Small intestine (tissue), 7 donors: ENCODE results near the gene FAM13A. TPM values are rescaled to one million over a fixed set of nuclear protein-coding genes. Genes with fewer than 3 reads are reported as not detected.
"Not testable (repeated sequence)": the region's sequence is repeated elsewhere in the genome, so short reads cannot be mapped to it uniquely, and the experiment has no call there.

ENCODE experiments used
- DNase-seq, 2 donors: peaks; one replicate each; pipeline versions ENCODE4 v3.0.0 to v3.0.0-alpha.2; 2013
- FAIRE-seq: peaks from 2 replicates; lab custom pipeline; 2012; peaks lifted over from hg19 to GRCh38; lab: Jason Lieb, UNC
- H3K27ac ChIP-seq, 3 donors: one replicate each; pipeline ENCODE4 v1.5.1; 2013; ENCODE audit warnings: low read length in 2 of 3, mild to moderate bottlenecking in 2 of 3, control low read depth in 1 of 3, inconsistent platforms in 1 of 3, low read depth in 1 of 3, moderate library complexity in 1 of 3
- H3K27me3 ChIP-seq, 3 donors: one replicate each; pipeline ENCODE4 v1.6.1; 2013; ENCODE audit warnings: low read length in 3 of 3, inconsistent platforms in 1 of 3; ENCODE audit not compliant: control insufficient read depth in 3 of 3, insufficient read depth in 3 of 3
- H3K36me3 ChIP-seq, 3 donors: one replicate each; pipeline ENCODE4 v1.6.1; 2013; ENCODE audit warnings: low read length in 3 of 3, inconsistent platforms in 1 of 3, low read depth in 1 of 3, mild to moderate bottlenecking in 1 of 3, moderate library complexity in 1 of 3; ENCODE audit not compliant: control insufficient read depth in 3 of 3, insufficient read depth in 2 of 3
- H3K4me1 ChIP-seq, 3 donors: one replicate each; pipeline ENCODE4 v1.6.1; 2013; ENCODE audit warnings: low read length in 2 of 3, inconsistent platforms in 1 of 3, low read depth in 1 of 3, mild to moderate bottlenecking in 1 of 3, moderate library complexity in 1 of 3; ENCODE audit not compliant: control insufficient read depth in 3 of 3, insufficient read depth in 2 of 3
- H3K4me3 ChIP-seq, 3 donors: one replicate each; pipeline ENCODE4 v1.5.1; 2013; ENCODE audit warnings: low read length in 3 of 3, control low read depth in 1 of 3, inconsistent platforms in 1 of 3, low read depth in 1 of 3, mild to moderate bottlenecking in 1 of 3, moderate library complexity in 1 of 3
- H3K9me3 ChIP-seq, 2 donors: one replicate each; pipeline ENCODE4 v1.6.1; 2013; ENCODE audit warnings: low read depth in 1 of 2, low read length in 1 of 2; ENCODE audit not compliant: control insufficient read depth in 2 of 2, insufficient read depth in 1 of 2
- WGBS, 3 donors: extraction: QIAGEN DNeasy Blood & Tissue Kit; methylation state at CpG; one replicate each; pipeline ENCODE4 v1.1.7; 2013; 5-methylcytosine and 5-hydroxymethylcytosine counted together
- polyA plus RNA-seq, 4 donors: library from polyadenylated mRNA; stranded (reverse) in 3 of 4; unstranded in 1 of 4; fragments of 200-250 nt in 3 of 4; fragments of 120-200 nt in 1 of 4; gene quantifications; one replicate each; pipeline versions ENCODE4 v1.2.1 to v1.2.3, GENCODE V29; 2013
- donor health status: healthy with polysubstance abuse.
- donor health status: control.
- donor health status: control.
- donor health status: Bipolar disorder and iron deficiency.
- donor health status: healthy.

The FAM13A gene
- polyA plus RNA-seq, 4 donors = 11.2 to 81.0 (median 58.4) TPM

GRCh38 chr4:89072921-89073320 is 15.9 kb upstream of the FAM13A start:
- H3K27me3 ChIP-seq = no peaks in the 10 kb centered on the region
- peaks cover 0 to 12% of the 10 kb centered on the region in 2 donors for H3K9me3 ChIP-seq
- 31 to 78% (median 67%) methylated on average over 1 of the region's 1 CpG for WGBS, 3 donors
- H3K27ac ChIP-seq = no peak overlapping the region
- no peaks in the 10 kb centered on the region for H3K36me3 ChIP-seq
- no peak for DNase-seq
- FAIRE-seq = no peak
- no peaks in the 10 kb centered on the region for H3K4me1 ChIP-seq
- no peak overlapping the region for H3K4me3 ChIP-seq

GRCh38 chr4:89071311-89071710 is 14.3 kb upstream of the FAM13A start:
- Histone ChIP-seq H3K27ac (no peak overlapping the region), H3K36me3 (no peaks in the 10 kb centered on the region), H3K4me3 (no peak overlapping the region), H3K4me1 (no peaks in the 10 kb centered on the region), H3K9me3 (no peaks in the 10 kb centered on the region), H3K27me3 (no peaks in the 10 kb centered on the region)
- FAIRE-seq (no peak), DNase-seq (no peak)
- 83 to 94% (median 89%) methylated on average over 3 of the region's 3 CpGs for WGBS, 3 donors

GRCh38 chr4:89070041-89070440 is 13.1 kb upstream of the FAM13A start:
- Histone ChIP-seq H3K4me3 (no peak overlapping the region), H3K27me3 (no peaks in the 10 kb centered on the region), H3K36me3 (no peaks in the 10 kb centered on the region), H3K9me3 (no peaks in the 10 kb centered on the region), H3K4me1 (no peaks in the 10 kb centered on the region), H3K27ac (no peak overlapping the region)
- DNase-seq (no peak), FAIRE-seq (no peak)
- 85 to 95% (median 92%) methylated on average over 2 of the region's 2 CpGs for WGBS, 3 donors

- H3K36me3 ChIP-seq = no peaks in the 10 kb centered on the region
- 42 to 73% (median 54%) methylated on average over 2 of the region's 2 CpGs for WGBS, 3 donors
- no peaks in the 10 kb centered on the region for H3K4me1 ChIP-seq
- no peak overlapping the region for H3K4me3 ChIP-seq
- H3K27ac ChIP-seq = no peak overlapping the region
- no peak for FAIRE-seq
- no peak for DNase-seq
- no peaks in the 10 kb centered on the region for H3K27me3 ChIP-seq
- H3K9me3 ChIP-seq = no peaks in the 10 kb centered on the region
Observed at GRCh38 chr4:89069481-89069880, 12.5 kb upstream of the FAM13A start.

- no peaks in the 10 kb centered on the region for H3K27me3 ChIP-seq
- H3K4me1 ChIP-seq = no peaks in the 10 kb centered on the region
- FAIRE-seq = no peak
- no peak for DNase-seq
- H3K27ac ChIP-seq = no peak overlapping the region
- H3K36me3 ChIP-seq = no peaks in the 10 kb centered on the region
- H3K4me3 ChIP-seq = no peak overlapping the region
- no peaks in the 10 kb centered on the region for H3K9me3 ChIP-seq
Observed at GRCh38 chr4:89067417-89067816, 10.4 kb upstream of the FAM13A start.

- H3K4me3 ChIP-seq = no peak overlapping the region
- H3K4me1 ChIP-seq = no peaks in the 10 kb centered on the region
- no peaks in the 10 kb centered on the region for H3K27me3 ChIP-seq
- no peaks in the 10 kb centered on the region for H3K36me3 ChIP-seq
- no peaks in the 10 kb centered on the region for H3K9me3 ChIP-seq
- H3K27ac ChIP-seq = no peak overlapping the region
- FAIRE-seq (no peak), DNase-seq (no peak)
- WGBS, 3 donors = 62 to 94% (median 88%) methylated on average over 3 of the region's 3 CpGs
Observed at GRCh38 chr4:89064848-89065247, 7.9 kb upstream of the FAM13A start.

- 46 to 75% (median 50%) methylated on average over 2 of the region's 2 CpGs for WGBS, 3 donors
- not testable (repeated sequence) for H3K27ac ChIP-seq, FAIRE-seq
Observed at GRCh38 chr4:89057844-89058243, 859 bp upstream of the FAM13A start.

GRCh38 chr4:89056292-89056952 is 563 bp downstream of the FAM13A start:
- peak overlapping the region in 2 of 3 donors; percentile 22 to 47 for H3K27ac ChIP-seq
- peaks cover 0 to 3% (median 0%) of the 10 kb centered on the region in 3 donors for H3K36me3 ChIP-seq
- WGBS, 3 donors = 10 to 21% (median 15%) methylated on average over 2 of the region's 2 CpGs
- H3K4me3 ChIP-seq = peak overlapping the region in 2 of 3 donors; percentile 31 to 46
- no peaks in the 10 kb centered on the region for H3K27me3 ChIP-seq
- FAIRE-seq (no peak), DNase-seq (no peak)
- no peaks in the 10 kb centered on the region for H3K9me3 ChIP-seq
- peaks cover 0 to 3% (median 0%) of the 10 kb centered on the region in 3 donors for H3K4me1 ChIP-seq

More at GRCh38 chr4:89057844-89058243, 859 bp upstream of the FAM13A start:
- H3K4me1 ChIP-seq, H3K27me3 ChIP-seq, H3K9me3 ChIP-seq, DNase-seq, H3K36me3 ChIP-seq, H3K4me3 ChIP-seq: not testable (repeated sequence)
